K562 (cell line): ENCODE measurements around the gene ATRIP. TPM values are rescaled to one million over a fixed set of nuclear protein-coding genes. Genes with fewer than 3 reads are reported as not detected.

ENCODE experiments used
- ARNT ChIP-seq, 2 experiments: fragments of 450-650 bp; IDR thresholded peaks; 2 replicates each; pipeline ENCODE4 v1.6.1; 2016; ENCODE audit warnings: mild to moderate bottlenecking in 1 of 2
- CBX3 ChIP-seq, 2 experiments: IDR thresholded peaks; 1 replicate in 1 of 2; 2 replicates in 1 of 2; pipeline ENCODE4 v1.6.1; 2012; ENCODE audit warnings: inconsistent platforms in 2 of 2, low read length in 2 of 2, borderline replicate concordance in 1 of 2, control low read depth in 1 of 2
- CEBPG ChIP-seq, 3 experiments: fragments of 200-800 bp in 1 of 3; sonication (Bioruptor generic) in 1 of 3; sonication (generic) in 1 of 3; formaldehyde crosslinking in 1 of 3; IDR thresholded peaks in 2 of 3; conservative IDR thresholded peaks in 1 of 3; 2 replicates each; pipeline versions ENCODE4 v1.6.1 to v1.8.0; 2016 to 2022; ENCODE audit warnings: missing compliant biosample characterization in 2 of 3, missing genetic modification characterization in 2 of 3, mild to moderate bottlenecking in 1 of 3, missing genetic modification reagents in 1 of 3
- CREM ChIP-seq: IDR thresholded peaks from 2 replicates; pipeline ENCODE4 v1.6.1; 2014; ENCODE audit warnings: antibody characterized with exemption, low read depth
- FUS ChIP-seq: fragments of 200-400 bp; formaldehyde crosslinking; optimal IDR thresholded peaks from 2 replicates; pipeline ENCODE3; 2017; ENCODE audit warnings: low read depth, low read length
- ILF3 ChIP-seq: fragments of 450-650 bp; IDR thresholded peaks from 2 replicates; pipeline ENCODE4 v1.6.1; 2018; ENCODE audit warnings: antibody characterized with exemption, mild to moderate bottlenecking, moderate library complexity, borderline replicate concordance
- PBX2 ChIP-seq, 2 experiments: IDR thresholded peaks in 1 of 2; conservative IDR thresholded peaks in 1 of 2; 2 replicates each; pipeline ENCODE4 v1.6.1; 2016; ENCODE audit warnings: low read depth in 2 of 2, mild to moderate bottlenecking in 1 of 2, missing compliant biosample characterization in 1 of 2, missing genetic modification characterization in 1 of 2, moderate library complexity in 1 of 2
- PYGO2 ChIP-seq: fragments of 450-650 bp; IDR thresholded peaks from 2 replicates; pipeline ENCODE4 v1.6.1; 2016; ENCODE audit warnings: mild to moderate bottlenecking, missing genetic modification characterization, moderate library complexity, missing compliant biosample characterization
- RBFOX2 ChIP-seq: fragments of 200-400 bp; formaldehyde crosslinking; IDR thresholded peaks from 2 replicates; pipeline ENCODE4 v1.6.1; 2017; ENCODE audit warnings: low read depth, mild to moderate bottlenecking, low read length, moderate library complexity
- TOE1 ChIP-seq, 2 experiments: fragments of 450-650 bp in 1 of 2; sonication (generic) in 1 of 2; formaldehyde crosslinking in 1 of 2; IDR thresholded peaks; 2 replicates each; pipeline versions ENCODE4 v1.7.1 to v1.8.0; 2016 to 2022; ENCODE audit warnings: borderline replicate concordance in 2 of 2, mild to moderate bottlenecking in 2 of 2, antibody characterized with exemption in 1 of 2, inconsistent platforms in 1 of 2, low read depth in 1 of 2, missing genetic modification reagents in 1 of 2, moderate library complexity in 1 of 2
- TSHZ1 ChIP-seq: fragments of 250-450 bp; sonication (Bioruptor Pico); IDR thresholded peaks from 2 replicates; pipeline ENCODE4 v1.4.0; 2020; ENCODE audit warnings: mild to moderate bottlenecking, moderate library complexity
- ZKSCAN1 ChIP-seq: fragments of 150-350 bp; IDR thresholded peaks from 2 replicates; pipeline ENCODE4 v1.6.1; 2016; ENCODE audit warnings: low read depth, low read length
- ZNF175 ChIP-seq: fragments of 200-800 bp; sonication (Bioruptor generic); IDR thresholded peaks from 2 replicates; pipeline ENCODE4 v1.6.1; 2016; ENCODE audit warnings: low read depth, mild to moderate bottlenecking, missing genetic modification characterization, missing compliant biosample characterization
- ZNF395 ChIP-seq: fragments of 200-800 bp; sonication (Bioruptor generic); IDR thresholded peaks from 2 replicates; pipeline ENCODE4 v1.6.1; 2017; ENCODE audit warnings: missing genetic modification characterization, missing compliant biosample characterization
- ZNF507 ChIP-seq: conservative IDR thresholded peaks from 2 replicates; pipeline ENCODE4 v1.6.1; 2017; ENCODE audit warnings: missing genetic modification characterization, missing compliant biosample characterization
- polyA plus RNA-seq, 8 experiments: library from polyadenylated mRNA; depleted of rRNA in 4 of 8; stranded (reverse) in 5 of 8; unstranded in 3 of 8; fragments of >200 nt; fragmentation: Nextera tagmentation in 2 of 8; fragmentation: Illumina TruSeq in 1 of 8; extraction: Ambion mirVana in 2 of 8; extraction: Trizol in 1 of 8; gene quantifications; 2 replicates each; pipeline versions ENCODE4 v1.2.1 to v1.2.3, GENCODE V29; 2011 to 2014; ENCODE audit warnings: inconsistent platforms in 1 of 8, missing spikeins in 1 of 8
- total RNA-seq, 7 experiments: library from RNA; depleted of rRNA in 6 of 7; stranded (reverse); fragments of >200 nt in 6 of 7; fragmentation: Illumina TruSeq in 2 of 7; extraction: Trizol in 2 of 7; gene quantifications; 2 replicates each; pipeline versions ENCODE4 v1.2.1 to v1.2.3, GENCODE V29; 2011 to 2021; ENCODE audit warnings: low replicate concordance in 1 of 7

Gene ATRIP
- total and polyA plus RNA-seq, 9 of the 15 experiments (the other 6 are each of a cell fraction or from before 2014, with no cell fraction given): 1.7 to 15.7 (median 10.5) TPM

GRCh38 chr3:48435774-48436476, 10.6 kb upstream of the ATRIP start (continued):
- TF ChIP-seq PBX2 (CRISPR knock-in tag; IDR thresholded peaks at IDR 0.05; ENCODE audit: low read depth) (no peak), PBX2 (tag; conservative IDR thresholded peaks at IDR 0.05; ENCODE audit: low read depth) (no peak), CEBPG (CRISPR knock-in tag; IDR thresholded peaks at IDR 0.05) (no peak), CEBPG (tag; conservative IDR thresholded peaks at IDR 0.05 in 1 of 2, IDR thresholded peaks at IDR 0.05 in 1 of 2) (peak in 1 of 2 experiments; percentile 18; a peak in 1 of 4 replicates), RBFOX2 (no peak), ZNF395 (CRISPR knock-in tag) (no peak), CREM (peak; percentile 50; the same call in 1 of the 2 replicates), CBX3 (IDR thresholded peaks at IDR 0.05; ENCODE audit: borderline replicate concordance in 1 of 2, low read length in 2 of 2) (0 out of 3 replicates have a peak, but pooled peaks of 1 of the 2 experiments have one; percentile 13), FUS (no peak), PYGO2 (no peak), TOE1 (IDR thresholded peaks at IDR 0.05; ENCODE audit: borderline replicate concordance) (no peak), TOE1 (CRISPR knock-in tag; IDR thresholded peaks at IDR 0.05; ENCODE audit: borderline replicate concordance, low read depth) (no peak), ZNF175 (CRISPR knock-in tag) (no peak), ARNT (IDR thresholded peaks at IDR 0.05) (no peak), ZNF507 (no peak), ZKSCAN1 (0 out of 2 replicates have a peak, but pooled peaks have one; percentile 24), TSHZ1 (no peak), ILF3 (no peak)
